ENCODE results near the gene IL17RD. TPM values are rescaled to one million over a fixed set of nuclear protein-coding genes. Genes with fewer than 3 reads are reported as not detected.

IL17RD gene
- polyA plus RNA-seq, 1 of the 3 experiments (the other 2 are of a cell fraction), result 2.4 TPM

DNA sequence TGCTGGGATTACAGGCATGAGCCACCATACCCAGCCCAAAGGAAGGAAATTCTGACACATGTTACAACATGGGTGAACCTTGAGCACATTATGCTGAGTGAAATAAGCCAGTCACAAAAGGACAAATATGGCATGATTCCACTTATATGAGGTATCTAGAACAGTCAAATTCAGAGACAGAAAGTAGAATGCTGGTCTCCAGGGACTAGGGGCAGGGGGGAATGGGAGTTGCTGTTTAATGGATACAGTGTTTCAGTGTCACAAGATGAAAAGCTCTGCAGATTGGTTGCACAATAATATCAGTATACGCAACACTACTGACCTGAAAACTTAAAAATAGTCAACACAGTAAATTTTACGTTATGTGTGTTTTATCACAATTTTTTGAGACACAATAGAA, 100.6 kb downstream of the IL17RD start:
- WGBS (ENCODE audit: low lambda C conversion rate), result 100% methylated on average over 2 of the region's 2 CpGs

DNA sequence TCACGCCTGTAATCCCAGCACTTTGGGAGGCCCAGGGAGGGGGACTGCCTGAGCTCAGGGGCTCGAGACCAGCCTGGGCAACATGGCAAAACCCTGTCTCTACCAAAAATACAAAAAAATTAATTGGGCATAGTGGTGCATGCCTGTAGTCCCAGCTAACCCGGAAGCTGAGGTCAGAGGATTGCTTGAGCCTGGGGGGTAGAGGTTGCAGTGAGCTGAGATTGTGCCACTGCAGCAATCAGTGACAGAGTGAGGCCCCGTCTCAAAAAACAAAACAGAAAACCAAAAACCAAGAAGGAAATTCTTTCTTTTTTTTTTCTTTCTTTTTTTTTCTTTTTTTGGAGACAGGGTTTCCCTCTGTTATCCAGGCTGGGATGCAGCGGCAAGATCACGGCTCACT, 101.2 kb downstream of the IL17RD start:
- no peak overlapping the region for H3K27ac ChIP-seq (ENCODE audit: low read depth in 2 of 2, low read length in 1 of 2)
- H3F3A ChIP-seq (replicated peaks; ENCODE audit: insufficient read depth), result peaks cover 6% of the 10 kb centered on the region
- TF ChIP-seq SMC3 (IDR thresholded peaks at IDR 0.05; ENCODE audit: low read depth, low read length) (no peak), EP300 (IDR thresholded peaks at IDR 0.05; ENCODE audit: borderline replicate concordance in 1 of 2, low read depth in 1 of 2, low read length in 1 of 2) (no peak), TEAD4 (IDR thresholded peaks at IDR 0.05; ENCODE audit: borderline replicate concordance, insufficient read depth) (no peak), NRF1 (IDR thresholded peaks at IDR 0.05; ENCODE audit: low read depth, low read length) (no peak)
- ChIA-PET CTCF (interaction anchor here (1.1 to 1.9 kb wide), 2 partner anchors 15 to 68 kb away, joined by 4 read pairs; no protein-coding TSS in a partner anchor), POLR2A (no interaction called here)
- no peaks in the 10 kb centered on the region for H3K9me2 ChIP-seq
- H4K20me1 ChIP-seq (ENCODE audit: insufficient read depth), result no peaks in the 10 kb centered on the region
- H3K4me1 ChIP-seq (ENCODE audit: control insufficient read depth in 1 of 2, insufficient read depth in 2 of 2, low read depth in 1 of 2, low read length in 1 of 2), result peaks cover 2 to 5% of the 10 kb centered on the region in 2 experiments; a peak in 3 of 4 replicates
- H3K9ac ChIP-seq, result no peak overlapping the region
- no peaks in the 10 kb centered on the region for H3K27me3 ChIP-seq (ENCODE audit: insufficient read depth)
- H3K4me2 ChIP-seq, result no peak overlapping the region
- H2AFZ ChIP-seq (ENCODE audit: low read depth), result no peak overlapping the region
- H3K79me2 ChIP-seq (ENCODE audit: insufficient read depth), result no peaks in the 10 kb centered on the region
- no peaks in the 10 kb centered on the region for H3K9me3 ChIP-seq
- no peaks in the 10 kb centered on the region for H3K36me3 ChIP-seq (replicated peaks in 1 of 2; ENCODE audit: control insufficient read depth in 1 of 2, insufficient read depth in 2 of 2, low read length in 1 of 2)
- 97% methylated on average over 6 of the region's 6 CpGs for WGBS (ENCODE audit: low lambda C conversion rate)
- DNase-seq, result no peak
- no peak overlapping the region for H3K4me3 ChIP-seq (ENCODE audit: low read depth in 2 of 2, low read length in 1 of 2)

More for the DNA sequence above, 100.6 kb downstream of the IL17RD start:
- no peaks in the 10 kb centered on the region for H4K20me1 ChIP-seq (ENCODE audit: insufficient read depth)
- H3K9ac ChIP-seq, result no peak overlapping the region
- no peaks in the 10 kb centered on the region for H3K36me3 ChIP-seq (replicated peaks in 1 of 2; ENCODE audit: control insufficient read depth in 1 of 2, insufficient read depth in 2 of 2, low read length in 1 of 2)
- no peak for DNase-seq
- POLR2A ChIA-PET, result no interaction called here
- H3K9me2 ChIP-seq, result no peaks in the 10 kb centered on the region
- TF ChIP-seq RAD21 (IDR thresholded peaks at IDR 0.05; ENCODE audit: low read length) (no peak), GABPA (IDR thresholded peaks at IDR 0.05; ENCODE audit: low read depth) (no peak), RFX5 (IDR thresholded peaks at IDR 0.05; ENCODE audit: low read length) (no peak), ELF1 (IDR thresholded peaks at IDR 0.05) (no peak), SMC3 (IDR thresholded peaks at IDR 0.05; ENCODE audit: low read depth, low read length) (no peak), FOXJ3 (CRISPR knock-in tag; IDR thresholded peaks at IDR 0.05) (no peak)
- TF ChIP-seq, protein P1, sequence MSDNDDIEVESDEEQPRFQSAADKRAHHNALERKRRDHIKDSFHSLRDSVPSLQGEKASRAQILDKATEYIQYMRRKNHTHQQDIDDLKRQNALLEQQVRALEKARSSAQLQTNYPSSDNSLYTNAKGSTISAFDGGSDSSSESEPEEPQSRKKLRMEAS (IDR thresholded peaks at IDR 0.05; ENCODE audit: low read depth), result no peak
- TF ChIP-seq, protein P2, sequence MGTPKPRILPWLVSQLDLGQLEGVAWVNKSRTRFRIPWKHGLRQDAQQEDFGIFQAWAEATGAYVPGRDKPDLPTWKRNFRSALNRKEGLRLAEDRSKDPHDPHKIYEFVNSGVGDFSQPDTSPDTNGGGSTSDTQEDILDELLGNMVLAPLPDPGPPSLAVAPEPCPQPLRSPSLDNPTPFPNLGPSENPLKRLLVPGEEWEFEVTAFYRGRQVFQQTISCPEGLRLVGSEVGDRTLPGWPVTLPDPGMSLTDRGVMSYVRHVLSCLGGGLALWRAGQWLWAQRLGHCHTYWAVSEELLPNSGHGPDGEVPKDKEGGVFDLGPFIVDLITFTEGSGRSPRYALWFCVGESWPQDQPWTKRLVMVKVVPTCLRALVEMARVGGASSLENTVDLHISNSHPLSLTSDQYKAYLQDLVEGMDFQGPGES (IDR thresholded peaks at IDR 0.05; ENCODE audit: low read depth, low read length), result no peak
- H2AFZ ChIP-seq (ENCODE audit: low read depth), result no peak overlapping the region
- CTCF ChIA-PET, result interaction anchor here (1.0 to 1.9 kb wide), 3 partner anchors 11 to 69 kb away, joined by 3 to 4 read pairs (median 4); no protein-coding TSS in a partner anchor
- H3K79me2 ChIP-seq (ENCODE audit: insufficient read depth), result no peaks in the 10 kb centered on the region
- H3K9me3 ChIP-seq, result no peaks in the 10 kb centered on the region
- no peaks in the 10 kb centered on the region for H3K27me3 ChIP-seq (ENCODE audit: insufficient read depth)
- H3K4me2 ChIP-seq, result no peak overlapping the region
- H3K4me3 ChIP-seq (ENCODE audit: low read depth in 2 of 2, low read length in 1 of 2), result no peak overlapping the region
- peaks cover 2 to 5% of the 10 kb centered on the region in 2 experiments; a peak in 3 of 4 replicates for H3K4me1 ChIP-seq (ENCODE audit: control insufficient read depth in 1 of 2, insufficient read depth in 2 of 2, low read depth in 1 of 2, low read length in 1 of 2)
- H3K27ac ChIP-seq (ENCODE audit: low read depth in 2 of 2, low read length in 1 of 2), result no peak overlapping the region
- H3F3A ChIP-seq (replicated peaks; ENCODE audit: insufficient read depth), result peaks cover 8% of the 10 kb centered on the region

All from SK-N-SH (cell line).